ENCODE measurements around the gene CCDC187. TPM values are rescaled to one million over a fixed set of nuclear protein-coding genes. Genes with fewer than 3 reads are reported as not detected.

Gene CCDC187
- total RNA-seq (2021) (0.02 to 0.04 TPM in 2 of 3 replicates, not detected in the other), Bru-seq, nascent RNA (percentile 2 among the genes with signal in this experiment)
- long read RNA-seq, experiment 1 = 0 reads
- long read RNA-seq, experiment 2 = 0 reads
- long read RNA-seq, experiment 3 = 0 reads

DNA sequence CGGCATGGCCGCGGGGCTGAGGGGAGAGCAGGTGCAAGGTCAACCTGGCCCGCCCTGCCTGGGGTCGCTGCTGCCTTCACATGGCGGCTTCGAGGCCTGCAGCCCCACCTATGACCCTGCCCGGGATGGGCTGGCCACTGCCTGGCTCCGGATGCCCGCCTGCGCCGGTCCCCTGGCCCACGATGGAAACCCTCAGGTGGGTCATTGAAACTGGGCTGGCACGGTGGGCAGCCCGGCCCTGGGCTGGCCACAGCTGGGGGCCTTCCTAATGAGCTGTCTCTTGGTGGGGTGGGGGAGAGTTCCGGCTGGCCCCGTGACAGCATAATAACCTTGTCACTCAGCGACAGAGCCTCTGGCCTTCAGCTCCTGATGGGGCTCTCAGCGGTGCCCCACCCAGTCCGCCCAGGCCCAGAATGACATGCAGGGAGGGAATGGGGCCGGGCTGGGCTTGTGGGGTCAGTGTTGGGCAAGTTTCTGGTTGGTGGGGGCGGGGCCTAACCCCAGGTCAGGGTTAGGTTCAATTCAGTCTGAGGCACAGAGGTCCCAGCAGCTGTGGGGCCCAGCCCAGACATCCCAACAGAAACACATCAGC, at the start of gene CCDC187:
CCDC187 (minus strand) TSS at position 270 of the 592 bp plus-strand sequence; CDS start at position 6, 264 bp downstream.
- TF ChIP-seq SOX15 (CRISPR knock-in tag; IDR thresholded peaks at IDR 0.05) (no peak), NR2C2 (CRISPR knock-in tag; IDR thresholded peaks at IDR 0.05) (0 out of 2 replicates have a peak, but pooled peaks have one; percentile 24)
- CTCF ChIA-PET = interaction anchor here (2.2 kb wide), 1 partner anchor 27 kb away, joined by 5 read pairs; no protein-coding TSS in a partner anchor
- Mint-ChIP-seq H3K4me3 (no peak within 1 kb of the TSS), H3K4me1 (no peaks in the 10 kb centered on the region), H3K27me3 (ENCODE audit: low read depth) (no peaks in the 10 kb centered on the region), H3K36me3 (no peaks in the 10 kb centered on the region), H3K27ac (no peak within 1 kb of the TSS), H3K9me3 (no peaks in the 10 kb centered on the region)
- DNase-seq (ENCODE audit: low spot score) (no peak), ATAC-seq (no peak)
- POLR2A ChIA-PET = no interaction called here

DNA sequence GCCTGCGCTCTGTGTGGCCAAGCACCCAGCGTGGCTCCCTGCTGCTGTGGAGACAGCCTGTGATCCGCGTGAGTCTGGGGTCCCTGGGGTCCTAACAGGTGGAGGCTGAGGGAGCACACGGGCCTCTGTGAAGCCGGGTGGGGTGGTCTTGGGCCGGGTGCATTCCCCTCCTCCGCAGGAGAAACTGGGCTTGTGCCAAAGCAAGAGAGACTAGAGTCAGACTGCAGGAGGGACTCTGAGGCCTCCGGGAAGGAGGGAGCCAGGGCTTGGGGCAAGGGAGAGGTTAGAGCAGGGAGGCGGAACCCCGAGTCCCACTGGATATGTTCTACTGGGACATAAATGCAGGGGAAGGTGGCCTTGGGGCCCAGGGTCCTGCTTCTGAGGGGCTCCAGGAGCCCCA, 49.2 kb upstream of the CCDC187 start:
- no peak overlapping the region for H3K4me3 Mint-ChIP-seq
- CTCF ChIA-PET = interaction anchor here (1.1 to 1.9 kb wide), 2 partner anchors 10 to 14 kb away, joined by 3 to 7 read pairs; partner anchors contain the start of gene DNLZ

DNA sequence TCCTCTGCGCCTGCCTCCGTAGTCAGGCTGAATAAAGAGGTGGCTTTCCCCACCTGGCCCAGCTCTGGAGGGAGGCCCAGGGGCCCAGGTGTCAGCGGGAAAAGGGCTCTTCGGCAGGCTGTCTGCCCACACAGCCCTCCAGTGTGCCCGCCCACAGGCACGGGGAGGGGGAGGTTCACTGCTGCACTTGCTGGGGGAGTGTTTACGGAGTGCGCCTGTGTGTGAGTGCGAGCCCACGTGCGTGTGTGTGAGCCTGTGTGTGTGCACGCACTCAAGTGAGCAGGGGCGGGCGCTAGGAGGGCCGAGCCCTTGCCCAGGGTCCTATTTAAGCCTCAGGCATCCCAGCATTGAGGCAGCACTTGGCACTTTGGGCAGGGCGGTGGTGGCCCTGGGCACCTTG, 48.8 kb upstream of the CCDC187 start:
- H3K4me3 Mint-ChIP-seq = no peak overlapping the region
- TF ChIP-seq TEAD4 (CRISPR knock-in tag; IDR thresholded peaks at IDR 0.05) (no peak), TEAD1 (CRISPR knock-in tag; IDR thresholded peaks at IDR 0.05) (no peak), ZNF532 (CRISPR knock-in tag; IDR thresholded peaks at IDR 0.05; ENCODE audit: borderline replicate concordance) (no peak), ZNF219 (CRISPR knock-in tag; IDR thresholded peaks at IDR 0.05; ENCODE audit: borderline replicate concordance) (no peak), IRF2 (CRISPR knock-in tag; IDR thresholded peaks at IDR 0.05; ENCODE audit: borderline replicate concordance, low read depth) (no peak)
- TF ChIP-seq, protein P1, sequence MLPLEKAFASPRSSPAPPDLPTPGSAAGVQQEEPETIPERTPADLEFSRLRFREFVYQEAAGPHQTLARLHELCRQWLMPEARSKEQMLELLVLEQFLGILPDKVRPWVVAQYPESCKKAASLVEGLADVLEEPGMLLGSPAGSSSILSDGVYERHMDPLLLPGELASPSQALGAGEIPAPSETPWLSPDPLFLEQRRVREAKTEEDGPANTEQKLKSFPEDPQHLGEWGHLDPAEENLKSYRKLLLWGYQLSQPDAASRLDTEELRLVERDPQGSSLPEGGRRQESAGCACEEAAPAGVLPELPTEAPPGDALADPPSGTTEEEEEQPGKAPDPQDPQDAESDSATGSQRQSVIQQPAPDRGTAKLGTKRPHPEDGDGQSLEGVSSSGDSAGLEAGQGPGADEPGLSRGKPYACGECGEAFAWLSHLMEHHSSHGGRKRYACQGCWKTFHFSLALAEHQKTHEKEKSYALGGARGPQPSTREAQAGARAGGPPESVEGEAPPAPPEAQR (CRISPR knock-in tag; IDR thresholded peaks at IDR 0.05) = no peak

More for the DNA sequence above, 49.2 kb upstream of the CCDC187 start:
- Mint-ChIP-seq H3K36me3 (no peaks in the 10 kb centered on the region), H3K4me1 (no peaks in the 10 kb centered on the region), H3K27me3 (ENCODE audit: low read depth) (no peaks in the 10 kb centered on the region), H3K9me3 (no peaks in the 10 kb centered on the region), H3K27ac (no peak overlapping the region)
- POLR2A ChIA-PET = interaction anchor here (0.5 to 1.5 kb wide), 3 partner anchors 10 to 71 kb away, joined by 3 read pairs; no protein-coding TSS in a partner anchor
- DNase-seq (ENCODE audit: low spot score) (no peak), ATAC-seq (no peak)
- TF ChIP-seq, protein P2, sequence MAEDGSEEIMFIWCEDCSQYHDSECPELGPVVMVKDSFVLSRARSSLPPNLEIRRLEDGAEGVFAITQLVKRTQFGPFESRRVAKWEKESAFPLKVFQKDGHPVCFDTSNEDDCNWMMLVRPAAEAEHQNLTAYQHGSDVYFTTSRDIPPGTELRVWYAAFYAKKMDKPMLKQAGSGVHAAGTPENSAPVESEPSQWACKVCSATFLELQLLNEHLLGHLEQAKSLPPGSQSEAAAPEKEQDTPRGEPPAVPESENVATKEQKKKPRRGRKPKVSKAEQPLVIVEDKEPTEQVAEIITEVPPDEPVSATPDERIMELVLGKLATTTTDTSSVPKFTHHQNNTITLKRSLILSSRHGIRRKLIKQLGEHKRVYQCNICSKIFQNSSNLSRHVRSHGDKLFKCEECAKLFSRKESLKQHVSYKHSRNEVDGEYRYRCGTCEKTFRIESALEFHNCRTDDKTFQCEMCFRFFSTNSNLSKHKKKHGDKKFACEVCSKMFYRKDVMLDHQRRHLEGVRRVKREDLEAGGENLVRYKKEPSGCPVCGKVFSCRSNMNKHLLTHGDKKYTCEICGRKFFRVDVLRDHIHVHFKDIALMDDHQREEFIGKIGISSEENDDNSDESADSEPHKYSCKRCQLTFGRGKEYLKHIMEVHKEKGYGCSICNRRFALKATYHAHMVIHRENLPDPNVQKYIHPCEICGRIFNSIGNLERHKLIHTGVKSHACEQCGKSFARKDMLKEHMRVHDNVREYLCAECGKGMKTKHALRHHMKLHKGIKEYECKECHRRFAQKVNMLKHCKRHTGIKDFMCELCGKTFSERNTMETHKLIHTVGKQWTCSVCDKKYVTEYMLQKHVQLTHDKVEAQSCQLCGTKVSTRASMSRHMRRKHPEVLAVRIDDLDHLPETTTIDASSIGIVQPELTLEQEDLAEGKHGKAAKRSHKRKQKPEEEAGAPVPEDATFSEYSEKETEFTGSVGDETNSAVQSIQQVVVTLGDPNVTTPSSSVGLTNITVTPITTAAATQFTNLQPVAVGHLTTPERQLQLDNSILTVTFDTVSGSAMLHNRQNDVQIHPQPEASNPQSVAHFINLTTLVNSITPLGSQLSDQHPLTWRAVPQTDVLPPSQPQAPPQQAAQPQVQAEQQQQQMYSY (CRISPR knock-in tag; IDR thresholded peaks at IDR 0.05) = no peak
- no peak for TF ChIP-seq ZNF138 (CRISPR knock-in tag; conservative IDR thresholded peaks at IDR 0.05)
- TF ChIP-seq KAT7 (CRISPR knock-in tag; IDR thresholded peaks at IDR 0.05; ENCODE audit: borderline replicate concordance) = no peak
- TF ChIP-seq ZMAT4 (CRISPR knock-in tag; IDR thresholded peaks at IDR 0.05) = no peak
- no peak for TF ChIP-seq GTF2I (CRISPR knock-in tag; conservative IDR thresholded peaks at IDR 0.05)
- TF ChIP-seq, protein P3, sequence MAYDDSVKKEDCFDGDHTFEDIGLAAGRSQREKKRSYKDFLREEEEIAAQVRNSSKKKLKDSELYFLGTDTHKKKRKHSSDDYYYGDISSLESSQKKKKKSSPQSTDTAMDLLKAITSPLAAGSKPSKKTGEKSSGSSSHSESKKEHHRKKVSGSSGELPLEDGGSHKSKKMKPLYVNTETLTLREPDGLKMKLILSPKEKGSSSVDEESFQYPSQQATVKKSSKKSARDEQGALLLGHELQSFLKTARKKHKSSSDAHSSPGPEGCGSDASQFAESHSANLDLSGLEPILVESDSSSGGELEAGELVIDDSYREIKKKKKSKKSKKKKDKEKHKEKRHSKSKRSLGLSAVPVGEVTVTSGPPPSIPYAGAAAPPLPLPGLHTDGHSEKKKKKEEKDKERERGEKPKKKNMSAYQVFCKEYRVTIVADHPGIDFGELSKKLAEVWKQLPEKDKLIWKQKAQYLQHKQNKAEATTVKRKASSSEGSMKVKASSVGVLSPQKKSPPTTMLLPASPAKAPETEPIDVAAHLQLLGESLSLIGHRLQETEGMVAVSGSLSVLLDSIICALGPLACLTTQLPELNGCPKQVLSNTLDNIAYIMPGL (CRISPR knock-in tag; IDR thresholded peaks at IDR 0.05) = no peak
- TF ChIP-seq, protein P4, sequence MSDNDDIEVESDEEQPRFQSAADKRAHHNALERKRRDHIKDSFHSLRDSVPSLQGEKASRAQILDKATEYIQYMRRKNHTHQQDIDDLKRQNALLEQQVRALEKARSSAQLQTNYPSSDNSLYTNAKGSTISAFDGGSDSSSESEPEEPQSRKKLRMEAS (CRISPR knock-in tag; IDR thresholded peaks at IDR 0.05) = no peak

More for the DNA sequence above, 48.8 kb upstream of the CCDC187 start:
- H3K27me3 Mint-ChIP-seq (ENCODE audit: low read depth) = no peaks in the 10 kb centered on the region
- POLR2A ChIA-PET = no interaction called here
- H3K4me1 Mint-ChIP-seq = no peaks in the 10 kb centered on the region
- no peak for DNase-seq (ENCODE audit: low spot score)
- H3K9me3 Mint-ChIP-seq = no peaks in the 10 kb centered on the region
- no peak for ATAC-seq
- CTCF ChIA-PET = interaction anchor here (0.8 kb wide), 1 partner anchor 13 kb away, joined by 3 read pairs; no protein-coding TSS in a partner anchor
- H3K27ac Mint-ChIP-seq = no peak overlapping the region
- H3K36me3 Mint-ChIP-seq = no peaks in the 10 kb centered on the region
